Stimulated activated naive CD8-positive, alpha-beta T cell treated with anti-CD3 and anti-CD28 coated beads, Interleukin-15, Interleukin-2, amounts not matched to agents 100 ng/mL and 50 ng/mL, for 24 hours (primary cell): ENCODE data around the gene TBX3.

Experiments
- H3K27ac Mint-ChIP-seq: one replicate; pipeline ENCODE4 v1.8.0; 2021; ENCODE audit warnings: mild to moderate bottlenecking, mixed read lengths
- H3K27me3 Mint-ChIP-seq: one replicate; pipeline ENCODE4 v1.8.0; 2021; ENCODE audit warnings: mixed read lengths
- H3K36me3 Mint-ChIP-seq: one replicate; pipeline ENCODE4 v1.8.0; 2021; ENCODE audit warnings: low read depth, mixed read lengths
- H3K4me1 Mint-ChIP-seq: one replicate; pipeline ENCODE4 v1.8.0; 2021; ENCODE audit warnings: low read depth, mixed read lengths
- H3K4me3 Mint-ChIP-seq: one replicate; pipeline ENCODE4 v1.8.0; 2021; ENCODE audit warnings: mild to moderate bottlenecking, mixed read lengths
- H3K9me3 Mint-ChIP-seq: one replicate; pipeline ENCODE4 v1.8.0; 2021; ENCODE audit warnings: mixed read lengths

Gene TBX3

GRCh38 chr12:114681116-114681871, 2.7 kb downstream of the TBX3 start:
- Mint-ChIP-seq H3K27ac (no peak overlapping the region), H3K9me3 (peaks cover 3% of the 10 kb centered on the region), H3K4me3 (no peak overlapping the region), H3K36me3 (no peaks in the 10 kb centered on the region), H3K27me3 (peaks cover 94% of the 10 kb centered on the region), H3K4me1 (peaks cover 25% of the 10 kb centered on the region)

DNA sequence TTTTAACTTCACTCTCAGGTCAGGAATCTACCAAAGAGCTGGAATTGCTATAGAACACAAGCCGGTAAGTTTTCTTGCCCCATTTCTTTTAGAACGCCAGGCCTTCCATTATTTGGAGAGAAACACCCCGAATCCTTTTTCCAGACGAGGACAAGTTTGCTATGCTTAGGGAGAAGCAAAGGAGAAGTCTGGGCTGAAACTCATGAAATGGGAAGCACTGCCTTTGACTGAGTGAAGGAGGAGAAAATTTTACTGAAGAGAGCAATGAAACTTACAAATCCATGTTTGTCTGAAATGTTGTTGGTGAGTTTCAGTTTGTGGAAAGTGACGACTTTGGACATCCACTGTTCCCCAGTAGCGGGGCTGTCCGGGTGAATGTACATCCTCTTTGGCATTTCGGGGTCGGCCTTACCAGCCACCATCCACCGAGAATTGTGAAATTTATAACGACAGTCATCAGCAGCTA, 3.3 kb downstream of the TBX3 start:
- Mint-ChIP-seq H3K36me3 (no peaks in the 10 kb centered on the region), H3K27ac (no peak overlapping the region), H3K4me1 (peaks cover 22% of the 10 kb centered on the region), H3K4me3 (no peak overlapping the region), H3K9me3 (peaks cover 3% of the 10 kb centered on the region), H3K27me3 (peaks cover 92% of the 10 kb centered on the region)

GRCh38 chr12:114679942-114680341, 4.0 kb downstream of the TBX3 start:
- Mint-ChIP-seq H3K27me3 (peaks cover 91% of the 10 kb centered on the region), H3K4me3 (no peak overlapping the region), H3K36me3 (no peaks in the 10 kb centered on the region), H3K27ac (no peak overlapping the region), H3K4me1 (peaks cover 19% of the 10 kb centered on the region), H3K9me3 (peaks cover 3% of the 10 kb centered on the region)

DNA sequence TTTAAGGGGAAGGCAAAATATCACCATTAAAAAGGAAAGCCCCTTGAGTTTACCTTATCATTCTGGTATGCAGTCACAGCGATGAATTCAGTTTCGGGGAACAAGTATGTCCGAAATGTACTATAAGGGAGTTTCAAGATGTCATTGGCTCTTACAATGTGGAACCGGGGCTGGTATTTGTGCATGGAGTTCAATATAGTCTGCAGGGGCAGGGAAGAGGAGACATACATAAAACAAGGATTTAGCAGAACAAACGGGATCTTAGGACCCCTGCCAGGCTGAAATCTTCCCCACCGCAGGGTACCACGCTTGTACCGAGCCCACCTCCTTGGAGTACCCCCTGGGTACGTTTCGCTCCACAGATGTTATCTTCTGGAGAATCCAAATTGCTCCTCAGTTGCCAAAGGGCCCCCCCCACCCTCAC, 4.5 kb downstream of the TBX3 start:
- Mint-ChIP-seq H3K27me3 (peaks cover 93% of the 10 kb centered on the region), H3K4me3 (no peak overlapping the region), H3K4me1 (peaks cover 17% of the 10 kb centered on the region), H3K36me3 (no peaks in the 10 kb centered on the region), H3K9me3 (peaks cover 3% of the 10 kb centered on the region), H3K27ac (no peak overlapping the region)

DNA sequence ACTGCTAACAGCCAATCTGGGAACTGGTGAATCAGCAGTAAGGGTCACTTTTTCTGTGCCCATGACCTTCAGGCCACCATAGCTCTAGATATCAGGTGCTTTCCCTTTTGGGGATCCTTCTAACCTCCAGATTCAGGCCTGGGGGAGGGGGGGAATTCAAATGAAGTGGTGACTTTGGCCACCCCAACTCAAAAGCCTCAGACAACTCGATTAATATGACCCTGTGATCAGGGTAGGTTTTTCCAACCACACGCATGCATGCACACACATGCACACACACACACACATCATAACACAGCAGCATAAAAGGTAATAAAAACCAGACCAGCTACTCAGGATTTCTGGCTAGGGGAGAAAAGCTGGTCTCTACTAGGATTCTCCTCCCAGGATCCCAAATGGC, 5.3 kb downstream of the TBX3 start:
- peaks cover 10% of the 10 kb centered on the region for H3K4me1 Mint-ChIP-seq

DNA sequence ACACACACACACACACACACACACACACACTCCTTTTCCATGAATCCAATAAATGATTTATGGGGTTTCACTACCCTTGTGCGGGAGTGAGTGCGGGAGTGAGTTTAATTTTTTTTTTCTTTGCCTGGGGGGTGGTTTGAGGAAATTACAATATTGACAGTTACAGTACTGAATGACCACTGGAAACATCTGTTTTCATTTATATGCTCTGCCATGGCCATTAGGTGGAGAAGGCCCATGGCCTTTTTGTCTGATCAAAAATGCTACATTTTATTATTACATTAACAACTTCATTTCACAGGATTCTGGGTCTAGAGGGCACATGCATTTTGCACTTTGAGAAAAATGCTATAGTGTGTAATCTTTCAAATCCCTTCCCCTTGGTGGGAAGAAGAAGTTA, 5.9 kb downstream of the TBX3 start:
- Mint-ChIP-seq H3K9me3 (peaks cover 3% of the 10 kb centered on the region), H3K36me3 (no peaks in the 10 kb centered on the region), H3K27me3 (peaks cover 90% of the 10 kb centered on the region), H3K27ac (no peak overlapping the region), H3K4me3 (no peak overlapping the region), H3K4me1 (peaks cover 3% of the 10 kb centered on the region)

More for the DNA sequence above, 5.3 kb downstream of the TBX3 start:
- Mint-ChIP-seq H3K36me3 (no peaks in the 10 kb centered on the region), H3K4me3 (no peak overlapping the region), H3K27me3 (peaks cover 90% of the 10 kb centered on the region), H3K9me3 (peaks cover 3% of the 10 kb centered on the region), H3K27ac (no peak overlapping the region)

GRCh38 chr12:114676142-114676741, 7.7 kb downstream of the TBX3 start:
- Mint-ChIP-seq H3K36me3 (no peaks in the 10 kb centered on the region), H3K9me3 (peaks cover 3% of the 10 kb centered on the region), H3K27me3 (peaks cover 89% of the 10 kb centered on the region), H3K4me1 (no peaks in the 10 kb centered on the region), H3K4me3 (no peak overlapping the region), H3K27ac (no peak overlapping the region)

DNA sequence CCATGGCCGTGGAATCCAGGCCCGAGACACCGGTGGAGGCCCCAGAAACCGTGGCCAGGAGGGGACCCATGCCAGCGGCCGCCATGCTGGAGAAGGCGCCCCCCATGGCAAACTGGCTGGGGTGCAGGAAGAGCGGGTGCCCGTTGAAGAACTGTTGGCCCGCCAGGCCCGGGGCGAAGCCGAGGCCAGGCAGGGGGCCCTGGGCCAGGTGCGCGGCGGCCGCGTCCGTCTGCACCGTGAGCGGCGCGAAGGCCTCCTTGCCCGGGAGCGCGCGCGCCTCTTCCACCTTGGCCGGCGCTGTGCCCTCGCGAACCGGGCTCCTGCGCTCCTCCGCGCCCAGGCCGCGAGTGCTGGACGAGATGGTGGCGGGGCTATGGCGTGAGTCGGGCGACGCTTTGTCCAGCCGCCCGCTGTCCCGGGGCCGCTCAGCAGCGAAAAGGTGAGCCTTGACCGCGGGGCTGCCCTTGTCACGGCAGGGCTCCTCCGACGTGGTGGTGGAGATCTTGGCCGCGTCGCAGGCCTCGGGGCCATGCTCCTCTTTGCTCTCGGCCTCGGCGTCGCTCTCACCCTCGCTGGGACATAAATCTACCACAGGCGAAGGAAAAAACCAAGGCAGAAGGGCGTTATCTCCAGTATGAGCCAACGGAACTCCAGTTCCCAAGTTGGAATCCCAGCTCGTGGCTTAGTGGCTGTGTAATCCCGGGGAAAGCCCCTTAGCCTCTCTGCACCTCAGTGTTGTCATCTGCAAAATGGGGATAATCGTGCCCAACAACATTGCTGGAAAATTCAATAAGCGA, 9.5 kb downstream of the TBX3 start:
- Mint-ChIP-seq H3K9me3 (no peaks in the 10 kb centered on the region), H3K4me1 (no peaks in the 10 kb centered on the region), H3K27ac (no peak overlapping the region), H3K36me3 (no peaks in the 10 kb centered on the region), H3K27me3 (peaks cover 88% of the 10 kb centered on the region), H3K4me3 (no peak overlapping the region)

- H3K27me3 Mint-ChIP-seq: peaks cover 88% of the 10 kb centered on the region
- no peak overlapping the region for H3K4me3 Mint-ChIP-seq
- H3K27ac Mint-ChIP-seq: no peak overlapping the region
- H3K9me3 Mint-ChIP-seq: no peaks in the 10 kb centered on the region
- no peaks in the 10 kb centered on the region for H3K36me3 Mint-ChIP-seq
- H3K4me1 Mint-ChIP-seq: no peaks in the 10 kb centered on the region
Measured at GRCh38 chr12:114673901-114674250, 10.1 kb downstream of the TBX3 start.

DNA sequence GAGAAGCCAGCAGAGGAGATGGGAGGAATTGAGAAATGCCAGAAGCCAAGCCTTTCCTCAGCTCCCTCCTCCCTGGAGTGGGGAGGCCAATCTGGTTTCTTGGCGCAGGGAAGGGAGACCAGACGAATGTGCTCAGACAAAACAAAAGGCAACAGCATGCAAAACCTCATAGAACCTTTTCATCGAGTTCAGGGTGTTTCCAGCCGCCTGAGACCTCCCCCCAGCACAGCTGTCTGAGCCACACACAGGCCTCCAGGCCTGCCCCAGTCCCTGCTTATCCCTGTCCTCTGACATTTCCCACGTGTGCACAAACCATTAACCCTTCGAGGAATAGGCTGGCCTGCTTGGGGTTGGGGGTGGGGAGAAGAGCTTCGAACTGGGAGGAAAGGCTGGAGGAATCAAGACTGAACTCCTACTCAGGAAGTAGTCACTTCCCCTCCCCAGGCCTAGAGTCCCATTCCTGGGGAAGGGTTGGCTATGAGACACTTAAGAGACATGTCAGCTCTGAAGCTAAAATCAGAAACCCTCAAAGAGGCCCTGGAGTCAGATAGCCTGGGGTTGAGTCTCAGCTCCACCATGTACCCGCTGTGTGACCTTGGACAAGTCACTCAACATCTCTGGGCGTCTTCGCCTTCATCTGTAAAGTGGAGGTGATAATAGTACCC, 10.7 kb downstream of the TBX3 start:
- Mint-ChIP-seq H3K27me3 (peaks cover 83% of the 10 kb centered on the region), H3K4me3 (no peak overlapping the region), H3K4me1 (peaks cover 1% of the 10 kb centered on the region), H3K27ac (no peak overlapping the region), H3K36me3 (no peaks in the 10 kb centered on the region), H3K9me3 (no peaks in the 10 kb centered on the region)

- Mint-ChIP-seq H3K36me3 (no peaks in the 10 kb centered on the region), H3K27me3 (peaks cover 84% of the 10 kb centered on the region), H3K4me1 (peaks cover 6% of the 10 kb centered on the region), H3K4me3 (no peak overlapping the region), H3K27ac (no peak overlapping the region), H3K9me3 (no peaks in the 10 kb centered on the region)
Measured at GRCh38 chr12:114672817-114673168, 11.2 kb downstream of the TBX3 start.

DNA sequence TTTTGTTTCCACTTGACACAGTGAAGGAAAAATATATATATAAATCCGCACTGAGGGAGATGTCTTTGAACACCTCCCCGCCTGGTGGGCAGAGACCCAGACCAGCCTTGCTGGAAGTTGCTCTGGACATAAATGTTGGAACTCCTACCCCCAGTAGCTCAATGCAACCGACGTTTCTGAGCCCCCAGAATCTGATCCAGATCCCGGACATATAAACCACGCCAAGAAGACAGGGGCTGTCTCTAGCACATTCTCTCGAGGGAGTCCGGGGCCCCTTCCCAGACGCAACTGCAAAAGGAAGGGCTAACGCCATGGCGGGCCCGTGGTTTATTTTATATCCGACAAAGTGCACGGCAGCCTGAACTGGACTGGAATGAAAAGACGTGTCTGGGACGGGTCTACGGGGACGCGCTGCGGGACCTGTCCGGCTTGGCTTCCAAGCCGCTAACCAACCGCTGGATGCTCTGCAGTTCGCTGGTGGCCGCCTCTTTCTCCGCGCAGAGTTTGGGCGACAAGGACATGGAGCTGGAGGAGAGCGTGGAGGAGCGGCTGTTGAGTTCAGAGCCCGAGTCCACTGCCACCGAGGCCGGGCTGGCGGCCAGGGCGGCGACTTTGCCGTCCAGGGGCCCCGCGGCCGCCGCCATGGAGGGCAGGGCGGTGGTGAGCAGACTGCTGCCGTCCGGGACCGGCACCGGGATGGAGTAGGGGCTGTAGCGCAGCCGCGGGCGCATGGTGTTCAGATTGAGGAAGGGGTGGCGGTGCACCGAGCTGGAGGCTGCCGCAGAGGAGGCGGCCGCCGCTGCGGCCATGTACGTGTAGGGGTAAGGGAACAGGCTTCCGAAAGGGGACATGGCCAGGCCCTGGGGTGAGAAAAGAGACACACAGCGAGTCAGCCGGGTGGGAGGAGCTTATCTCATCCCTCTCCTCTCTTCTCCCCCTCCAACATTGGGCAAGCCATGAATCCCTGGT, 12.2 kb downstream of the TBX3 start:
- Mint-ChIP-seq H3K36me3 (no peaks in the 10 kb centered on the region), H3K4me3 (no peak overlapping the region), H3K27me3 (peaks cover 84% of the 10 kb centered on the region), H3K9me3 (no peaks in the 10 kb centered on the region), H3K27ac (no peak overlapping the region), H3K4me1 (peaks cover 11% of the 10 kb centered on the region)

- Mint-ChIP-seq H3K9me3 (no peaks in the 10 kb centered on the region), H3K27ac (no peak overlapping the region), H3K4me1 (peaks cover 15% of the 10 kb centered on the region), H3K4me3 (no peak overlapping the region), H3K36me3 (no peaks in the 10 kb centered on the region), H3K27me3 (peaks cover 81% of the 10 kb centered on the region)
Measured at GRCh38 chr12:114671066-114671442, 12.9 kb downstream of the TBX3 start.
